IgD-negative memory B cell (primary cell): ENCODE results near the gene DUSP28. TPM values are rescaled to one million over a fixed set of nuclear protein-coding genes. Genes with fewer than 3 reads are reported as not detected.
A peak's percentile ranks its signal among the peaks of the same experiment; 100 is the strongest.
"Not testable (repeated sequence)": the region's sequence is repeated elsewhere in the genome, so short reads cannot be mapped to it uniquely, and the experiment has no call there.

Experiments used
- H3K27ac Mint-ChIP-seq, 3 donors: one replicate each; pipeline ENCODE4 v1.8.0; 2020 to 2022; ENCODE audit warnings: mild to moderate bottlenecking in 3 of 3, mixed read lengths in 3 of 3, moderate library complexity in 1 of 3
- H3K27me3 Mint-ChIP-seq: one replicate; pipeline ENCODE4 v1.8.0; 2021; ENCODE audit warnings: mixed read lengths
- H3K36me3 Mint-ChIP-seq: one replicate; pipeline ENCODE4 v1.8.0; 2020; ENCODE audit warnings: mild to moderate bottlenecking, mixed read lengths
- H3K4me1 Mint-ChIP-seq, 3 donors: one replicate each; pipeline ENCODE4 v1.8.0; 2020 to 2022; ENCODE audit warnings: mixed read lengths in 3 of 3, mild to moderate bottlenecking in 1 of 3
- H3K4me3 Mint-ChIP-seq, 4 donors: one replicate each; pipeline ENCODE4 v1.8.0; 2020 to 2022; ENCODE audit warnings: mild to moderate bottlenecking in 4 of 4, mixed read lengths in 4 of 4, moderate library complexity in 3 of 4
- H3K9me3 Mint-ChIP-seq, 3 donors: one replicate each; pipeline ENCODE4 v1.8.0; 2020 to 2021; ENCODE audit warnings: mixed read lengths in 3 of 3, mild to moderate bottlenecking in 1 of 3
- polyA plus RNA-seq: library from polyadenylated mRNA; unstranded; fragments of 300-500 nt; fragmentation: Illumina TruSeq; gene quantifications from one replicate; pipeline ENCODE4 v1.2.3, GENCODE V29; 2021

DUSP28 gene
- polyA plus RNA-seq: 23.4 TPM

- Mint-ChIP-seq H3K4me3 (peak within 1 kb of the TSS; percentile 80 to 98 (median 98)), H3K36me3 (peaks cover 6% of the 10 kb centered on the region), H3K4me1 (peaks cover 49 to 50% (median 50%) of the 10 kb centered on the region in 3 donors), H3K27me3 (peaks cover 4% of the 10 kb centered on the region), H3K27ac (peak within 1 kb of the TSS; percentile 83 to 99 (median 93)), H3K9me3 (no peaks in the 10 kb centered on the region)
Measured at GRCh38 chr2:240560084-240560479, at the start of gene DUSP28. TSS of gene DUSP28 (plus strand) at chr2:240560357. CDS start at chr2:240560685, 328 bp downstream.

- H3K27me3 Mint-ChIP-seq: no peaks in the 10 kb centered on the region
- H3K9me3 Mint-ChIP-seq: no peaks in the 10 kb centered on the region
- H3K27ac Mint-ChIP-seq: no peak overlapping the region
- peaks cover 4 to 8% (median 6%) of the 10 kb centered on the region in 3 donors for H3K4me1 Mint-ChIP-seq
- H3K4me3 Mint-ChIP-seq: no peak overlapping the region
- H3K36me3 Mint-ChIP-seq: peaks cover 5% of the 10 kb centered on the region
Measured at GRCh38 chr2:240510513-240511210, 49.5 kb upstream of the DUSP28 start.

GRCh38 chr2:240511351-240512108, 48.6 kb upstream of the DUSP28 start:
- peaks cover 5% of the 10 kb centered on the region for H3K36me3 Mint-ChIP-seq
- no peak overlapping the region for H3K27ac Mint-ChIP-seq
- H3K9me3 Mint-ChIP-seq: no peaks in the 10 kb centered on the region
- peaks cover 4 to 8% (median 6%) of the 10 kb centered on the region in 3 donors for H3K4me1 Mint-ChIP-seq
- H3K4me3 Mint-ChIP-seq: no peak overlapping the region
- no peaks in the 10 kb centered on the region for H3K27me3 Mint-ChIP-seq

GRCh38 chr2:240512109-240512485, 48.1 kb upstream of the DUSP28 start:
- Mint-ChIP-seq H3K4me1 (peaks cover 4 to 8% (median 6%) of the 10 kb centered on the region in 3 donors), H3K4me3 (no peak overlapping the region), H3K27me3 (no peaks in the 10 kb centered on the region), H3K27ac (no peak overlapping the region), H3K36me3 (peaks cover 5% of the 10 kb centered on the region), H3K9me3 (no peaks in the 10 kb centered on the region)

GRCh38 chr2:240512666-240513535, 47.3 kb upstream of the DUSP28 start:
- no peak overlapping the region for H3K27ac Mint-ChIP-seq
- H3K27me3 Mint-ChIP-seq: no peaks in the 10 kb centered on the region
- peak overlapping the region in 1 of 4 donors; percentile 60 for H3K4me3 Mint-ChIP-seq
- H3K9me3 Mint-ChIP-seq: no peaks in the 10 kb centered on the region
- H3K36me3 Mint-ChIP-seq: peaks cover 5% of the 10 kb centered on the region
- peaks cover 4 to 8% (median 6%) of the 10 kb centered on the region in 3 donors for H3K4me1 Mint-ChIP-seq

- peak overlapping the region; percentile 36 to 89 (median 88) for H3K27ac Mint-ChIP-seq
- peak overlapping the region in 3 of 4 donors; percentile 34 to 64 (median 59) for H3K4me3 Mint-ChIP-seq
- no peaks in the 10 kb centered on the region for H3K27me3 Mint-ChIP-seq
- peaks cover 9% of the 10 kb centered on the region for H3K36me3 Mint-ChIP-seq
- H3K9me3 Mint-ChIP-seq: no peaks in the 10 kb centered on the region
- H3K4me1 Mint-ChIP-seq: peaks cover 4 to 8% (median 6%) of the 10 kb centered on the region in 3 donors
Measured at GRCh38 chr2:240513549-240514287, 46.4 kb upstream of the DUSP28 start.

GRCh38 chr2:240514631-240515030, 45.5 kb upstream of the DUSP28 start:
- Mint-ChIP-seq H3K9me3 (no peaks in the 10 kb centered on the region), H3K27me3 (no peaks in the 10 kb centered on the region), H3K27ac (peak overlapping the region in 1 of 3 donors; percentile 89), H3K4me1 (peaks cover 4 to 8% (median 6%) of the 10 kb centered on the region in 3 donors), H3K4me3 (no peak overlapping the region), H3K36me3 (peaks cover 7% of the 10 kb centered on the region)

- Mint-ChIP-seq H3K27me3 (no peaks in the 10 kb centered on the region), H3K9me3 (no peaks in the 10 kb centered on the region), H3K27ac (no peak overlapping the region), H3K4me3 (no peak overlapping the region), H3K36me3 (peaks cover 7% of the 10 kb centered on the region), H3K4me1 (peaks cover 6 to 9% (median 8%) of the 10 kb centered on the region in 3 donors)
Measured at GRCh38 chr2:240517342-240517741, 42.8 kb upstream of the DUSP28 start.

- Mint-ChIP-seq H3K4me3 (no peak overlapping the region), H3K27me3 (no peaks in the 10 kb centered on the region), H3K36me3 (peaks cover 12% of the 10 kb centered on the region), H3K27ac (no peak overlapping the region), H3K9me3 (peaks cover 0 to 3% (median 0%) of the 10 kb centered on the region in 3 donors), H3K4me1 (peaks cover 4 to 6% (median 5%) of the 10 kb centered on the region in 3 donors)
Measured at GRCh38 chr2:240518981-240519380, 41.2 kb upstream of the DUSP28 start.

- peaks cover 0 to 3% (median 0%) of the 10 kb centered on the region in 3 donors for H3K9me3 Mint-ChIP-seq
- peaks cover 14% of the 10 kb centered on the region for H3K36me3 Mint-ChIP-seq
- no peak overlapping the region for H3K4me3 Mint-ChIP-seq
- H3K27me3 Mint-ChIP-seq: no peaks in the 10 kb centered on the region
- H3K4me1 Mint-ChIP-seq: peaks cover 0 to 3% (median 2%) of the 10 kb centered on the region in 3 donors
- no peak overlapping the region for H3K27ac Mint-ChIP-seq
Measured at GRCh38 chr2:240519396-240520129, 40.6 kb upstream of the DUSP28 start.

GRCh38 chr2:240520130-240520973, 39.8 kb upstream of the DUSP28 start:
- peaks cover 15% of the 10 kb centered on the region for H3K36me3 Mint-ChIP-seq
- H3K27me3 Mint-ChIP-seq: no peaks in the 10 kb centered on the region
- H3K4me3 Mint-ChIP-seq: peak overlapping the region in 1 of 4 donors; percentile 14
- H3K9me3 Mint-ChIP-seq: peaks cover 0 to 9% (median 0%) of the 10 kb centered on the region in 3 donors
- H3K27ac Mint-ChIP-seq: no peak overlapping the region
- peaks cover 0 to 3% (median 2%) of the 10 kb centered on the region in 3 donors for H3K4me1 Mint-ChIP-seq

- Mint-ChIP-seq H3K36me3 (peaks cover 18% of the 10 kb centered on the region), H3K4me1 (peaks cover 0 to 3% (median 2%) of the 10 kb centered on the region in 3 donors), H3K27me3 (no peaks in the 10 kb centered on the region)
Measured at GRCh38 chr2:240520974-240521350, 39.2 kb upstream of the DUSP28 start.

GRCh38 chr2:240521885-240522284, 38.3 kb upstream of the DUSP28 start:
- H3K9me3 Mint-ChIP-seq, H3K4me1 Mint-ChIP-seq, H3K4me3 Mint-ChIP-seq, H3K27me3 Mint-ChIP-seq, H3K27ac Mint-ChIP-seq: not testable (repeated sequence)
- peaks cover 24% of the 10 kb centered on the region for H3K36me3 Mint-ChIP-seq

More at GRCh38 chr2:240520974-240521350, 39.2 kb upstream of the DUSP28 start:
- Mint-ChIP-seq H3K9me3 (peaks cover 0 to 9% (median 0%) of the 10 kb centered on the region in 3 donors), H3K4me3 (peak overlapping the region in 2 of 4 donors; percentile 14 to 28), H3K27ac (no peak overlapping the region)
